WTC11 (cell line): Measurements from ENCODE around the gene GRAP. TPM values are rescaled to one million over a fixed set of nuclear protein-coding genes. Genes with fewer than 3 reads are reported as not detected.

Source experiments
- ATAC-seq: fragments of 200-7000 bp; cut with Tn5 transposase; 2 replicates; pipeline ENCODE4 v1.10.0; 2021; ENCODE audit warnings: mild to moderate bottlenecking, moderate library complexity
- CTCF ChIA-PET: fragments of 300-600 bp; sonication (Branson Sonifier 250); formaldehyde crosslinking; loops from one replicate; lab custom pipeline; 2021; ENCODE audit warnings: antibody characterized with exemption; lab: Charles Lee
- POLR2A ChIA-PET: fragments of 350-600 bp; sonication (Branson Sonifier 250); formaldehyde crosslinking; loops from one replicate; lab custom pipeline; 2021; ENCODE audit warnings: antibody characterized with exemption; lab: Charles Lee
- DNase-seq: peaks from one replicate; pipeline ENCODE4 v3.0.0; 2021; ENCODE audit warnings: low spot score
- H3K27ac Mint-ChIP-seq: 2 replicates; pipeline ENCODE4 v1.8.0; 2021; ENCODE audit warnings: mixed read lengths
- H3K27me3 Mint-ChIP-seq: 2 replicates; pipeline ENCODE4 v1.8.0; 2021; ENCODE audit warnings: low read depth, mild to moderate bottlenecking, moderate library complexity, mixed read lengths
- H3K36me3 Mint-ChIP-seq: 2 replicates; pipeline ENCODE4 v1.8.0; 2021; ENCODE audit warnings: mixed read lengths
- H3K4me1 Mint-ChIP-seq: 2 replicates; pipeline ENCODE4 v1.8.0; 2022; ENCODE audit warnings: mixed read lengths
- H3K4me3 Mint-ChIP-seq: 2 replicates; pipeline ENCODE4 v1.8.0; 2021; ENCODE audit warnings: mild to moderate bottlenecking, moderate library complexity, mixed read lengths
- H3K9me3 Mint-ChIP-seq: 2 replicates; pipeline ENCODE4 v1.8.0; 2021; ENCODE audit warnings: mixed read lengths
- ETV6 ChIP-seq: sonication (generic); formaldehyde crosslinking; IDR thresholded peaks from 2 replicates; pipeline ENCODE4 v1.8.1; 2022; ENCODE audit warnings: mild to moderate bottlenecking, missing genetic modification reagents
- FOXJ3 ChIP-seq: sonication (generic); formaldehyde crosslinking; IDR thresholded peaks from 2 replicates; pipeline ENCODE4 v1.9.0; 2021; ENCODE audit warnings: missing genetic modification reagents, mild to moderate bottlenecking, borderline replicate concordance
- GABPB1 ChIP-seq: sonication (generic); formaldehyde crosslinking; IDR thresholded peaks from 2 replicates; pipeline ENCODE4 v1.8.1; 2023; ENCODE audit warnings: mild to moderate bottlenecking, missing genetic modification reagents
- GTF2I ChIP-seq: fragments of 250-450 bp; sonication (Bioruptor Pico); conservative IDR thresholded peaks from 2 replicates; pipeline ENCODE4 v1.4.0; 2021; ENCODE audit warnings: mild to moderate bottlenecking
- HMGA2 ChIP-seq: fragments of 250-450 bp; sonication (Bioruptor Pico); IDR thresholded peaks from 2 replicates; pipeline ENCODE4 v1.4.0; 2021; ENCODE audit warnings: mild to moderate bottlenecking, moderate library complexity
- NFATC4 ChIP-seq: fragments of 250-450 bp; sonication (Bioruptor Pico); IDR thresholded peaks from 2 replicates; pipeline ENCODE4 v1.9.0; 2021; ENCODE audit warnings: mild to moderate bottlenecking
- OVOL2 ChIP-seq: fragments of 250-450 bp; sonication (Bioruptor Pico); IDR thresholded peaks from 2 replicates; pipeline ENCODE4 v1.9.0; 2021; ENCODE audit warnings: mild to moderate bottlenecking, borderline replicate concordance
- PRRX2 ChIP-seq: fragments of 250-450 bp; sonication (Bioruptor Pico); IDR thresholded peaks from 2 replicates; pipeline ENCODE4 v1.8.0; 2021; ENCODE audit warnings: mild to moderate bottlenecking
- total RNA-seq: library from RNA; stranded (reverse); gene quantifications from 3 replicates; pipeline ENCODE4 v1.2.3, GENCODE V29; 2021
- TF ChIP-seq, protein P1 (sequence below): sonication (generic); formaldehyde crosslinking; IDR thresholded peaks from 2 replicates; pipeline ENCODE4 v1.8.1; 2022; ENCODE audit warnings: low read depth, mild to moderate bottlenecking, moderate library complexity, missing genetic modification reagents, borderline replicate concordance
- TF ChIP-seq, protein P2 (sequence below): sonication (generic); formaldehyde crosslinking; IDR thresholded peaks from 2 replicates; pipeline ENCODE4 v1.8.0; 2022; ENCODE audit warnings: missing genetic modification reagents
- TF ChIP-seq, protein P3 (sequence below): sonication (generic); formaldehyde crosslinking; IDR thresholded peaks from 2 replicates; pipeline ENCODE4 v1.8.0; 2022; ENCODE audit warnings: mild to moderate bottlenecking, missing genetic modification reagents
- TF ChIP-seq, protein P4 (sequence below): fragments of 250-450 bp; sonication (Bioruptor Pico); IDR thresholded peaks from 2 replicates; pipeline ENCODE4 v2.1.2; 2022; ENCODE audit warnings: mild to moderate bottlenecking, moderate library complexity
- TF ChIP-seq, protein P5 (sequence below): sonication (generic); formaldehyde crosslinking; conservative IDR thresholded peaks from 2 replicates; pipeline ENCODE4 v1.8.1; 2022; ENCODE audit warnings: mild to moderate bottlenecking, missing genetic modification reagents
- TF ChIP-seq, protein P6 (sequence below): sonication (generic); formaldehyde crosslinking; IDR thresholded peaks from 2 replicates; pipeline ENCODE4 v1.8.1; 2022; ENCODE audit warnings: low read depth, missing genetic modification reagents, borderline replicate concordance
- TF ChIP-seq, protein P7 (sequence below): fragments of 200-600 bp; IDR thresholded peaks from 2 replicates; pipeline ENCODE4 v1.8.0; 2022; ENCODE audit warnings: antibody characterized with exemption

The GRAP gene
- total RNA-seq, 1 experiment from 2014 or later: 0.59 TPM

DNA sequence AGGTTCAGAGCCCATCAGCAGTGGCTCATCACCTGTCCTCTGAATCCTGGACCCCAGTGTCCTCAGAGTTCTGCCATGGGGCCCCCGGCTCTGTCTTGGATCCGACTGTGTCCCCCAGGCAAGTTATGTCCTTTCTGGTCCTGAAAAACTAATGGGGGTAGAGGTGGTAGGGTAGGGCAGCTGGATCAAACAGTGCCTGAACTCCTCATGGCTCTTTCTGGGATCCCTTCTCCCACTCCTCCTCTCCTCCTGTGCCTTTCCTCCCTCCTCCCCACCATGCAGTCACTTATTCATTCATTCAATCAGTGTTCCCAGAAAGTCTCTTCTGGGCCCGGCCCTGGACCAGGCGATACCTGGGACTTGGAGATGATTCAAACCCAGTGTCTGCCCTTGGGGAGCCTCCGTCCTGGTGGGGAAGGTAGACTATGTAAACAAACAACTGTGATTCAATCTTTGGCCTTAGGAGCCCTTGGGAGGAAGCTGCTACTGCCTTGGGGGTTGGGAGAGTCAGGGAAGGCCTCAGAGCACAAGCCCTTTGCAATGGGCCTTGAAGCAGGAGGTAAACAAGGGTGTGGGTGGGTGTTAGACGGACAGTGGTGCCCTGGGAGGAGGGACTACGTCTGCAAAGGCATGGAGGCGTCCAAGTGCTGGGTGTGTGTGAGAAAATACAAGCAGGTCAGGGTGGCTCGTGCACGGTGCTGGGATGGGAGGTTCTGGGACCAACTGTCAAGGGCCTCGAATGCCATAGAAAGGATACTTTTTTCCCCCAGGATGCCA, 35.8 kb downstream of the GRAP start:
- Mint-ChIP-seq H3K36me3 (no peaks in the 10 kb centered on the region), H3K27me3 (no peaks in the 10 kb centered on the region; the same call in 1 of the 2 replicates), H3K4me1 (peaks cover 8% of the 10 kb centered on the region), H3K4me3 (no peak overlapping the region), H3K27ac (peak overlapping the region; percentile 37; the same call in 1 of the 2 replicates), H3K9me3 (peaks cover 11% of the 10 kb centered on the region)
- ATAC-seq (peak; percentile 39), DNase-seq (no peak)
- ChIA-PET CTCF (no interaction called here), POLR2A (interaction anchor here (1.0 kb wide), 1 partner anchor 12 kb away, joined by 3 read pairs; no protein-coding TSS in a partner anchor)
- TF ChIP-seq FOXJ3 (CRISPR knock-in tag) (no peak), OVOL2 (no peak), ETV6 (CRISPR knock-in tag) (no peak), NFATC4 (CRISPR knock-in tag) (no peak), PRRX2 (CRISPR knock-in tag) (no peak)
- TF ChIP-seq, protein P1, sequence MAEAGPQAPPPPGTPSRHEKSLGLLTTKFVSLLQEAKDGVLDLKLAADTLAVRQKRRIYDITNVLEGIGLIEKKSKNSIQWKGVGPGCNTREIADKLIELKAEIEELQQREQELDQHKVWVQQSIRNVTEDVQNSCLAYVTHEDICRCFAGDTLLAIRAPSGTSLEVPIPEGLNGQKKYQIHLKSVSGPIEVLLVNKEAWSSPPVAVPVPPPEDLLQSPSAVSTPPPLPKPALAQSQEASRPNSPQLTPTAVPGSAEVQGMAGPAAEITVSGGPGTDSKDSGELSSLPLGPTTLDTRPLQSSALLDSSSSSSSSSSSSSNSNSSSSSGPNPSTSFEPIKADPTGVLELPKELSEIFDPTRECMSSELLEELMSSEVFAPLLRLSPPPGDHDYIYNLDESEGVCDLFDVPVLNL (CRISPR knock-in tag): no peak
- TF ChIP-seq, protein P2, sequence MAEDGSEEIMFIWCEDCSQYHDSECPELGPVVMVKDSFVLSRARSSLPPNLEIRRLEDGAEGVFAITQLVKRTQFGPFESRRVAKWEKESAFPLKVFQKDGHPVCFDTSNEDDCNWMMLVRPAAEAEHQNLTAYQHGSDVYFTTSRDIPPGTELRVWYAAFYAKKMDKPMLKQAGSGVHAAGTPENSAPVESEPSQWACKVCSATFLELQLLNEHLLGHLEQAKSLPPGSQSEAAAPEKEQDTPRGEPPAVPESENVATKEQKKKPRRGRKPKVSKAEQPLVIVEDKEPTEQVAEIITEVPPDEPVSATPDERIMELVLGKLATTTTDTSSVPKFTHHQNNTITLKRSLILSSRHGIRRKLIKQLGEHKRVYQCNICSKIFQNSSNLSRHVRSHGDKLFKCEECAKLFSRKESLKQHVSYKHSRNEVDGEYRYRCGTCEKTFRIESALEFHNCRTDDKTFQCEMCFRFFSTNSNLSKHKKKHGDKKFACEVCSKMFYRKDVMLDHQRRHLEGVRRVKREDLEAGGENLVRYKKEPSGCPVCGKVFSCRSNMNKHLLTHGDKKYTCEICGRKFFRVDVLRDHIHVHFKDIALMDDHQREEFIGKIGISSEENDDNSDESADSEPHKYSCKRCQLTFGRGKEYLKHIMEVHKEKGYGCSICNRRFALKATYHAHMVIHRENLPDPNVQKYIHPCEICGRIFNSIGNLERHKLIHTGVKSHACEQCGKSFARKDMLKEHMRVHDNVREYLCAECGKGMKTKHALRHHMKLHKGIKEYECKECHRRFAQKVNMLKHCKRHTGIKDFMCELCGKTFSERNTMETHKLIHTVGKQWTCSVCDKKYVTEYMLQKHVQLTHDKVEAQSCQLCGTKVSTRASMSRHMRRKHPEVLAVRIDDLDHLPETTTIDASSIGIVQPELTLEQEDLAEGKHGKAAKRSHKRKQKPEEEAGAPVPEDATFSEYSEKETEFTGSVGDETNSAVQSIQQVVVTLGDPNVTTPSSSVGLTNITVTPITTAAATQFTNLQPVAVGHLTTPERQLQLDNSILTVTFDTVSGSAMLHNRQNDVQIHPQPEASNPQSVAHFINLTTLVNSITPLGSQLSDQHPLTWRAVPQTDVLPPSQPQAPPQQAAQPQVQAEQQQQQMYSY (CRISPR knock-in tag): no peak
- TF ChIP-seq, protein P3, sequence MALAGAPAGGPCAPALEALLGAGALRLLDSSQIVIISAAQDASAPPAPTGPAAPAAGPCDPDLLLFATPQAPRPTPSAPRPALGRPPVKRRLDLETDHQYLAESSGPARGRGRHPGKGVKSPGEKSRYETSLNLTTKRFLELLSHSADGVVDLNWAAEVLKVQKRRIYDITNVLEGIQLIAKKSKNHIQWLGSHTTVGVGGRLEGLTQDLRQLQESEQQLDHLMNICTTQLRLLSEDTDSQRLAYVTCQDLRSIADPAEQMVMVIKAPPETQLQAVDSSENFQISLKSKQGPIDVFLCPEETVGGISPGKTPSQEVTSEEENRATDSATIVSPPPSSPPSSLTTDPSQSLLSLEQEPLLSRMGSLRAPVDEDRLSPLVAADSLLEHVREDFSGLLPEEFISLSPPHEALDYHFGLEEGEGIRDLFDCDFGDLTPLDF (CRISPR knock-in tag): no peak
- TF ChIP-seq, protein P4, sequence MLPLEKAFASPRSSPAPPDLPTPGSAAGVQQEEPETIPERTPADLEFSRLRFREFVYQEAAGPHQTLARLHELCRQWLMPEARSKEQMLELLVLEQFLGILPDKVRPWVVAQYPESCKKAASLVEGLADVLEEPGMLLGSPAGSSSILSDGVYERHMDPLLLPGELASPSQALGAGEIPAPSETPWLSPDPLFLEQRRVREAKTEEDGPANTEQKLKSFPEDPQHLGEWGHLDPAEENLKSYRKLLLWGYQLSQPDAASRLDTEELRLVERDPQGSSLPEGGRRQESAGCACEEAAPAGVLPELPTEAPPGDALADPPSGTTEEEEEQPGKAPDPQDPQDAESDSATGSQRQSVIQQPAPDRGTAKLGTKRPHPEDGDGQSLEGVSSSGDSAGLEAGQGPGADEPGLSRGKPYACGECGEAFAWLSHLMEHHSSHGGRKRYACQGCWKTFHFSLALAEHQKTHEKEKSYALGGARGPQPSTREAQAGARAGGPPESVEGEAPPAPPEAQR (CRISPR knock-in tag): no peak
- TF ChIP-seq, protein P5, sequence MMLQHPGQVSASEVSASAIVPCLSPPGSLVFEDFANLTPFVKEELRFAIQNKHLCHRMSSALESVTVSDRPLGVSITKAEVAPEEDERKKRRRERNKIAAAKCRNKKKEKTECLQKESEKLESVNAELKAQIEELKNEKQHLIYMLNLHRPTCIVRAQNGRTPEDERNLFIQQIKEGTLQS (CRISPR knock-in tag): no peak
- TF ChIP-seq, protein P6, sequence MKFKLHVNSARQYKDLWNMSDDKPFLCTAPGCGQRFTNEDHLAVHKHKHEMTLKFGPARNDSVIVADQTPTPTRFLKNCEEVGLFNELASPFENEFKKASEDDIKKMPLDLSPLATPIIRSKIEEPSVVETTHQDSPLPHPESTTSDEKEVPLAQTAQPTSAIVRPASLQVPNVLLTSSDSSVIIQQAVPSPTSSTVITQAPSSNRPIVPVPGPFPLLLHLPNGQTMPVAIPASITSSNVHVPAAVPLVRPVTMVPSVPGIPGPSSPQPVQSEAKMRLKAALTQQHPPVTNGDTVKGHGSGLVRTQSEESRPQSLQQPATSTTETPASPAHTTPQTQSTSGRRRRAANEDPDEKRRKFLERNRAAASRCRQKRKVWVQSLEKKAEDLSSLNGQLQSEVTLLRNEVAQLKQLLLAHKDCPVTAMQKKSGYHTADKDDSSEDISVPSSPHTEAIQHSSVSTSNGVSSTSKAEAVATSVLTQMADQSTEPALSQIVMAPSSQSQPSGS (CRISPR knock-in tag): no peak

DNA sequence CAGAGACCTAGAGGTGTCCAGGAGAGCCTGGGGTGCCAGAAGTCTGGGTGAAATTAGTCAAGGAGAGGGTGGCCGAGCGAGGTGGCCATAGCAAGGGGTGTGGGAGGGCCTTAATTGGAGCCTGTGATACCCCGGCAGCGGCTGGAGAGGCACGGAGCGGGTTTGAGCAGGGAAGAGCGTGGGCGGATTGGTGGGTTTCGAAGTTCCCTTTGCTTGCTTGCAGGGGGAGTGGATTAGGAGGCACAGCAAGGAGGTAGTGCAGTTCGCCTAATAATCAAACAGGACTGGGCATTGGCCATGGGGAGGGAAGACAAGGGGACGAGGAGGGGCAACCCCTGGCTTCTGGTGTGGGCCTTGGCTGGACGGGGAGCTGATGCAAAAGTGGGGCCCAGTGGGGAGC, 36.8 kb downstream of the GRAP start:
- no peak overlapping the region for H3K4me3 Mint-ChIP-seq
- TF ChIP-seq GABPB1 (CRISPR knock-in tag) (no peak), HMGA2 (no peak), GTF2I (CRISPR knock-in tag) (no peak)
- TF ChIP-seq, protein P3 (CRISPR knock-in tag): no peak
- TF ChIP-seq, protein P7, sequence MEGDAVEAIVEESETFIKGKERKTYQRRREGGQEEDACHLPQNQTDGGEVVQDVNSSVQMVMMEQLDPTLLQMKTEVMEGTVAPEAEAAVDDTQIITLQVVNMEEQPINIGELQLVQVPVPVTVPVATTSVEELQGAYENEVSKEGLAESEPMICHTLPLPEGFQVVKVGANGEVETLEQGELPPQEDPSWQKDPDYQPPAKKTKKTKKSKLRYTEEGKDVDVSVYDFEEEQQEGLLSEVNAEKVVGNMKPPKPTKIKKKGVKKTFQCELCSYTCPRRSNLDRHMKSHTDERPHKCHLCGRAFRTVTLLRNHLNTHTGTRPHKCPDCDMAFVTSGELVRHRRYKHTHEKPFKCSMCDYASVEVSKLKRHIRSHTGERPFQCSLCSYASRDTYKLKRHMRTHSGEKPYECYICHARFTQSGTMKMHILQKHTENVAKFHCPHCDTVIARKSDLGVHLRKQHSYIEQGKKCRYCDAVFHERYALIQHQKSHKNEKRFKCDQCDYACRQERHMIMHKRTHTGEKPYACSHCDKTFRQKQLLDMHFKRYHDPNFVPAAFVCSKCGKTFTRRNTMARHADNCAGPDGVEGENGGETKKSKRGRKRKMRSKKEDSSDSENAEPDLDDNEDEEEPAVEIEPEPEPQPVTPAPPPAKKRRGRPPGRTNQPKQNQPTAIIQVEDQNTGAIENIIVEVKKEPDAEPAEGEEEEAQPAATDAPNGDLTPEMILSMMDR: no peak
- TF ChIP-seq, all 79 proteins: peak for 0
- ChIA-PET POLR2A (no interaction called here), CTCF (no interaction called here)
- Mint-ChIP-seq H3K4me1 (peaks cover 8% of the 10 kb centered on the region), H3K9me3 (peaks cover 11% of the 10 kb centered on the region), H3K27me3 (no peaks in the 10 kb centered on the region; the same call in 1 of the 2 replicates), H3K36me3 (no peaks in the 10 kb centered on the region), H3K27ac (no peak overlapping the region)
- DNase-seq: no peak
- no peak for ATAC-seq
